ENCODE measurements around the gene TPRN. TPM values are rescaled to one million over a fixed set of nuclear protein-coding genes. Genes with fewer than 3 reads are reported as not detected.

Gene TPRN
- total and polyA plus RNA-seq, 9 of the 15 experiments (the other 6 are each of a cell fraction or from before 2014, with no cell fraction given): 0.31 to 31.9 (median 4.4) TPM

- BruUV-seq (replicated peaks): no TSS peak
- Histone ChIP-seq H3K9ac (ENCODE audit: insufficient read depth in 1 of 2, low read depth in 2 of 2, low read length in 2 of 2) (peak overlapping the region in 1 of 2 experiments; percentile 41; a peak in 1 of 4 replicates), H4K20me1 (replicated peaks; ENCODE audit: control insufficient read depth, insufficient read depth, low read length) (peaks cover 8% of the 10 kb centered on the region), H3K9me3 (replicated peaks; ENCODE audit: control insufficient read depth, insufficient read depth, low read depth, low read length) (no peaks in the 10 kb centered on the region), H3K9me1 (ENCODE audit: control insufficient read depth, insufficient read depth, low read length) (no peaks in the 10 kb centered on the region), H2AFZ (ENCODE audit: low read depth, low read length) (no peak overlapping the region), H3K4me2 (ENCODE audit: insufficient read depth, low read length) (no peak overlapping the region), H3K36me3 (ENCODE audit: control insufficient read depth, insufficient read depth, low read length) (peaks cover 72% of the 10 kb centered on the region; the same call in 2 of the 3 replicates), H3K4me1 (replicated peaks in 1 of 2; ENCODE audit: control insufficient read depth in 2 of 2, insufficient read depth in 2 of 2, low read length in 2 of 2) (peaks cover 18 to 79% of the 10 kb centered on the region in 2 experiments), H3K27ac (ENCODE audit: extremely low read depth, low read depth, low read length) (no peak overlapping the region), H3K27me3 (ENCODE audit: control insufficient read depth in 2 of 2, insufficient read depth in 2 of 2, low read length in 2 of 2) (no peaks in the 10 kb centered on the region), H3K79me2 (ENCODE audit: control insufficient read depth, insufficient read depth, low read length) (peaks cover 36% of the 10 kb centered on the region), H3K4me3 (no peak overlapping the region)
- intact Hi-C loops (cut with micrococcal nuclease): no loop called here
- in situ Hi-C loops (cut with MboI): loop anchor here (5.0 kb wide), 1 partner anchor 42 kb away; the partner anchor contains the start of genes CYSRT1 and RNF224
- DNase-seq (ENCODE audit: extremely low read depth in 1 of 4, low spot score in 3 of 4) (no peak), FAIRE-seq (no peak), ATAC-seq (no peak)
- CTCF ChIA-PET (ENCODE audit: low intra/inter-chr PET ratio): no interaction called here
- POLR2A ChIA-PET: interaction anchor here (0.5 to 1.0 kb wide), 2 partner anchors 9 to 12 kb away, joined by 3 to 9 read pairs; no protein-coding TSS in a partner anchor
- no peak for TF ChIP-seq ZNF280A (IDR thresholded peaks at IDR 0.05; ENCODE audit: low read depth, partially characterized antibody)
- 0 out of 2 replicates have a peak, but pooled peaks have one; percentile 15 for TF ChIP-seq RBFOX2 (IDR thresholded peaks at IDR 0.05; ENCODE audit: low read depth, low read length)
- TF ChIP-seq ZNF184 (CRISPR knock-in tag; IDR thresholded peaks at IDR 0.05): no peak
- TF ChIP-seq CBX3 (IDR thresholded peaks at IDR 0.05; ENCODE audit: borderline replicate concordance in 1 of 2, low read length in 2 of 2): no peak
- TF ChIP-seq FOXA1 (IDR thresholded peaks at IDR 0.05; ENCODE audit: borderline replicate concordance): no peak
- no peak for TF ChIP-seq CBX2 (IDR thresholded peaks at IDR 0.05; ENCODE audit: insufficient read depth, low read length, poor library complexity, severe bottlenecking)
- no peak for TF ChIP-seq RBBP5 (IDR thresholded peaks at IDR 0.05; ENCODE audit: borderline replicate concordance, insufficient read depth, low read length, poor library complexity, severe bottlenecking)
- TF ChIP-seq ID3 (CRISPR knock-in tag; IDR thresholded peaks at IDR 0.05): no peak
- no peak for TF ChIP-seq ID3 (tag; IDR thresholded peaks at IDR 0.05)
- 93% methylated on average over 39 of the region's 48 CpGs for WGBS (ENCODE audit: insufficient coverage, low coverage, missing lambda C conversion rate)
These were observed 15.5 kb downstream of the TPRN start for GRCh38 chr9:137184881-137185660.
